ENCODE results near the gene EGFR. TPM values are rescaled to one million over a fixed set of nuclear protein-coding genes. Genes with fewer than 3 reads are reported as not detected.

The EGFR gene
- total RNA-seq, 1 donor from 2014 or later: 78.3 TPM

DNA sequence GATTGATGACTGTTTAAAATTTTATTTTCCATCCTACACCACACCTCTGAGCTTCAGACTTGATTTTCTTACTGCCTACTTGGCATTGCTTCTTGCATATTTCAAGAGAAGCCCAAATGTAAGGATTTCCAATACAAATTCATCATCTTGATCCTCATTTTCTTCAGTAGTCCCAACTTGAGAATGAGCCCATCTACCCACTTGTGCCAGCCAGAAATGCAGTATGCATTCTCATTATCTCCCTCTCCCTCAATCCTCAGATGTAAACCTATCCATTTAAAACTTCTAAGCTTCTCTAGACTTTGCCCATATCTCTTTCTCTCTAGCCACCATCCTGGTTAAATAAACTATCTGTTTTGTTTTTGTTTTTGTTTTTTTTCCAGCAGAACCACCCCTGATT lies 22.4 kb upstream of the EGFR start:
- DNase-seq (no peak), ATAC-seq (no peak)
- H3K9me3 ChIP-seq: no peaks in the 10 kb centered on the region
- H3K27me3 ChIP-seq: no peaks in the 10 kb centered on the region
- H3K4me1 ChIP-seq: no peaks in the 10 kb centered on the region
- H3K36me3 ChIP-seq: no peaks in the 10 kb centered on the region
- H3K27ac ChIP-seq: no peak overlapping the region
- TF ChIP-seq, protein P1, sequence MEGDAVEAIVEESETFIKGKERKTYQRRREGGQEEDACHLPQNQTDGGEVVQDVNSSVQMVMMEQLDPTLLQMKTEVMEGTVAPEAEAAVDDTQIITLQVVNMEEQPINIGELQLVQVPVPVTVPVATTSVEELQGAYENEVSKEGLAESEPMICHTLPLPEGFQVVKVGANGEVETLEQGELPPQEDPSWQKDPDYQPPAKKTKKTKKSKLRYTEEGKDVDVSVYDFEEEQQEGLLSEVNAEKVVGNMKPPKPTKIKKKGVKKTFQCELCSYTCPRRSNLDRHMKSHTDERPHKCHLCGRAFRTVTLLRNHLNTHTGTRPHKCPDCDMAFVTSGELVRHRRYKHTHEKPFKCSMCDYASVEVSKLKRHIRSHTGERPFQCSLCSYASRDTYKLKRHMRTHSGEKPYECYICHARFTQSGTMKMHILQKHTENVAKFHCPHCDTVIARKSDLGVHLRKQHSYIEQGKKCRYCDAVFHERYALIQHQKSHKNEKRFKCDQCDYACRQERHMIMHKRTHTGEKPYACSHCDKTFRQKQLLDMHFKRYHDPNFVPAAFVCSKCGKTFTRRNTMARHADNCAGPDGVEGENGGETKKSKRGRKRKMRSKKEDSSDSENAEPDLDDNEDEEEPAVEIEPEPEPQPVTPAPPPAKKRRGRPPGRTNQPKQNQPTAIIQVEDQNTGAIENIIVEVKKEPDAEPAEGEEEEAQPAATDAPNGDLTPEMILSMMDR (IDR thresholded peaks at IDR 0.05): no peak
- no peak overlapping the region for H3K4me3 ChIP-seq
- intact Hi-C loops (cut with DNase I): no loop called here

DNA sequence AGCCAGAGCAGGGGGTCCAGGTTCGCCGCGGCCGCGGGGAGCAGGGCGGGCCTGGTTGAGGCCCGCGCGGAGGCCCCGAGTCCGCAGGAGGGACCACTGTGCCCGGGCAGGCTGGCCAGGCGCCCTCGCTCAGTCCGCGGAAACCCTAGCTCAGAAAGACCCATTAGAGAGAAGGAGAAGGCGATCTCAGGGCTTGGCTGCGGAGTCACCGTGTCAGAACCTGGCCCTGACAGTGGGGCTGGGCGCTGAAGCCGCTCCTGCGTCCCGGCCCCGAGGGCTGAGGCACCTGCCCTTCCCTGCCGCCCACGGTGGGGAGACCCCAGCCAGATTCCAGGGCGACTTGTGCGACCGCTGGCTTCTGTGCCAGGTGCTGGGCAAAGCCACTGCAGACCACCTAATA lies 14.2 kb upstream of the EGFR start:
- H3K27ac ChIP-seq: no peak overlapping the region
- H3K4me1 ChIP-seq: no peaks in the 10 kb centered on the region
- no peaks in the 10 kb centered on the region for H3K9me3 ChIP-seq
- no peak overlapping the region for H3K4me3 ChIP-seq
- TF ChIP-seq, protein P1 (IDR thresholded peaks at IDR 0.05): no peak
- no peak for DNase-seq
- H3K27me3 ChIP-seq: no peaks in the 10 kb centered on the region
- intact Hi-C loops (cut with DNase I): no loop called here
- H3K36me3 ChIP-seq: no peaks in the 10 kb centered on the region
- ATAC-seq: no peak

- no peaks in the 10 kb centered on the region for H3K9me3 ChIP-seq
- no peaks in the 10 kb centered on the region for H3K4me1 ChIP-seq
- H3K27ac ChIP-seq: no peak overlapping the region
- intact Hi-C loops (cut with DNase I): no loop called here
- H3K36me3 ChIP-seq: no peaks in the 10 kb centered on the region
- DNase-seq: no peak
- TF ChIP-seq, protein P1 (IDR thresholded peaks at IDR 0.05): no peak
- no peak for ATAC-seq
- no peaks in the 10 kb centered on the region for H3K27me3 ChIP-seq
- no peak overlapping the region for H3K4me3 ChIP-seq
These were observed 13.5 kb upstream of the EGFR start for GRCh38 chr7:55005241-55005851.

DNA sequence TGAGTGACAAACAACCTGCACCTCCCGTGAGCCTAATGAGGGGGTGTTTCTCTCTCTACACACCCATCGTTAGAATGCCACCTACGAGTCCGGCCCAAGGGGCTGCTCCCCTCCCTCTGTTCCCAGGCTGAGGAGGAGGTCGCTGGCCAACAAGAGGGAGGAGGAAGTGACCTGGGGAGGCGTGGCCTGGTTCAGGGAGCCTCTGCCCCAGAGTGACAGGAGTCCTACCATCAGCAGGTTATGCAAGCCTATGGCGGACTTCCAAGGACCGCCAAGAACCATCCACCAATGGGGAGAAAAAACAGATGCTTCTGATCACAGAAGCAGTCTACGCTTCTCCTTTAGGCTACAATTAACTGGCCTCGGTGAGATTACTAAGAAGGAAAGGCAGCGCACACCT lies 12.3 kb upstream of the EGFR start:
- no peaks in the 10 kb centered on the region for H3K4me1 ChIP-seq
- no peak overlapping the region for H3K27ac ChIP-seq
- intact Hi-C loops (cut with DNase I): no loop called here
- H3K27me3 ChIP-seq: no peaks in the 10 kb centered on the region
- H3K4me3 ChIP-seq: no peak overlapping the region
- no peak for ATAC-seq
- no peak for DNase-seq
- H3K9me3 ChIP-seq: no peaks in the 10 kb centered on the region
- H3K36me3 ChIP-seq: no peaks in the 10 kb centered on the region
- TF ChIP-seq, protein P1 (IDR thresholded peaks at IDR 0.05): no peak

DNA sequence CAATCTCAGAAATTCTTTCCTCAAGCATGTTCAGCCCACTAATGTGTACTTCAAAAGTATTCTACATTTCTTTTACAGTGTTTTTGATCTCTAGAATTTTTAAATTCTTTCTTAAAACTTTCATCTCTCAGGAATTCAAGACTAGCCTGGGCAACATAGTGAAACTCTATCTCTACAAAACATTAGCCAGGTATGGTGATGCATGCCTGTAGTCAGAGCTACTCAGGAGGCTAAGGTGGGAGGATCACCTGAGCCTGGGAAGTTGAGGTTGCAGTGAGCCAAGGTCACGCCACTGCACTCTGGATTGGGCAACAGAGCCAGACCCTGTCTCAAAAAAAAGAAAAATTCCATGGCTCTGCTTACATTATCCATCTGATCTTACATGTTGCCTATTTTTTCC lies 5.0 kb upstream of the EGFR start:
- Histone ChIP-seq H3K4me1 (peaks cover 10% of the 10 kb centered on the region), H3K4me3 (no peak overlapping the region), H3K9me3 (no peaks in the 10 kb centered on the region), H3K27ac (no peak overlapping the region), H3K27me3 (no peaks in the 10 kb centered on the region), H3K36me3 (no peaks in the 10 kb centered on the region)
- intact Hi-C loops (cut with DNase I): no loop called here
- TF ChIP-seq, protein P1 (IDR thresholded peaks at IDR 0.05): no peak
- ATAC-seq (no peak), DNase-seq (no peak)
